ENCODE measurements around the gene LRGUK. TPM values are rescaled to one million over a fixed set of nuclear protein-coding genes. Genes with fewer than 3 reads are reported as not detected.

Gene LRGUK
- total RNA-seq, 3 donors from 2014 or later (not counting 1 experiment from before 2014, with no cell fraction given): 0.90 to 1.7 (median 0.92) TPM

DNA sequence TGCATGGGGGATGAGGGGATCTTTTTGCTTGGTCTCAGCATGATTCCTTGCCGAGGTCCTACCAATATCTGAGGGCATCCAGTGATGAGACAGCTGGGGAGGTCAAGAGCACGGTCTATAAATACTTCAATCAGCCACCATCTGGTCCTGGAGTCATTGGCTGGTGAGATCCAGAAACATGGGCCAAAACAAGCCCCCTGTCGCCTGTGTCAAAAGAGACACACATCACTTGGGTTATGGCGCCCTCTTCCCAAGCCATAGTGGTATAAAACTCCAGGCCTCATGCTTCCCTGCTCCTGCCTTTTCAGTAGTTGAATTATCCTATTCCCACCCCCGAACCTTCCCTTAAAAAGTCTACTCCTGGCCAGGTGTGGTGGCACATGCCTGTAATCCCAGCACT, 128.7 kb downstream of the LRGUK start:
- Mint-ChIP-seq H3K27me3 (ENCODE audit: low read depth in 2 of 2) (peaks cover 0 to 3% of the 10 kb centered on the region in 2 donors), H3K27ac (no peak overlapping the region), H3K36me3 (no peaks in the 10 kb centered on the region), H3K4me1 (no peaks in the 10 kb centered on the region), H3K9me3 (peaks cover 0 to 2% of the 10 kb centered on the region in 2 donors), H3K4me3 (no peak overlapping the region)
- WGBS (ENCODE audit: insufficient coverage): 87% methylated on average over 5 of the region's 5 CpGs
- Histone ChIP-seq H3K27me3 (ENCODE audit: control insufficient read depth, insufficient read depth, low read length) (no peaks in the 10 kb centered on the region), H3K27ac (ENCODE audit: low read length) (no peak overlapping the region), H3K9me3 (ENCODE audit: control insufficient read depth, insufficient read depth, low read length) (no peaks in the 10 kb centered on the region), H3K36me3 (ENCODE audit: control insufficient read depth, insufficient read depth, low read length) (no peaks in the 10 kb centered on the region), H3K4me1 (ENCODE audit: control insufficient read depth, insufficient read depth, low read length) (no peaks in the 10 kb centered on the region), H3K4me3 (ENCODE audit: low read length) (no peak overlapping the region)
- no peak for ATAC-seq
- no peak for DNase-seq
- TF ChIP-seq, protein P1, sequence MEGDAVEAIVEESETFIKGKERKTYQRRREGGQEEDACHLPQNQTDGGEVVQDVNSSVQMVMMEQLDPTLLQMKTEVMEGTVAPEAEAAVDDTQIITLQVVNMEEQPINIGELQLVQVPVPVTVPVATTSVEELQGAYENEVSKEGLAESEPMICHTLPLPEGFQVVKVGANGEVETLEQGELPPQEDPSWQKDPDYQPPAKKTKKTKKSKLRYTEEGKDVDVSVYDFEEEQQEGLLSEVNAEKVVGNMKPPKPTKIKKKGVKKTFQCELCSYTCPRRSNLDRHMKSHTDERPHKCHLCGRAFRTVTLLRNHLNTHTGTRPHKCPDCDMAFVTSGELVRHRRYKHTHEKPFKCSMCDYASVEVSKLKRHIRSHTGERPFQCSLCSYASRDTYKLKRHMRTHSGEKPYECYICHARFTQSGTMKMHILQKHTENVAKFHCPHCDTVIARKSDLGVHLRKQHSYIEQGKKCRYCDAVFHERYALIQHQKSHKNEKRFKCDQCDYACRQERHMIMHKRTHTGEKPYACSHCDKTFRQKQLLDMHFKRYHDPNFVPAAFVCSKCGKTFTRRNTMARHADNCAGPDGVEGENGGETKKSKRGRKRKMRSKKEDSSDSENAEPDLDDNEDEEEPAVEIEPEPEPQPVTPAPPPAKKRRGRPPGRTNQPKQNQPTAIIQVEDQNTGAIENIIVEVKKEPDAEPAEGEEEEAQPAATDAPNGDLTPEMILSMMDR (IDR thresholded peaks at IDR 0.05): no peak
- intact Hi-C loops (cut with micrococcal nuclease): no loop called here

DNA sequence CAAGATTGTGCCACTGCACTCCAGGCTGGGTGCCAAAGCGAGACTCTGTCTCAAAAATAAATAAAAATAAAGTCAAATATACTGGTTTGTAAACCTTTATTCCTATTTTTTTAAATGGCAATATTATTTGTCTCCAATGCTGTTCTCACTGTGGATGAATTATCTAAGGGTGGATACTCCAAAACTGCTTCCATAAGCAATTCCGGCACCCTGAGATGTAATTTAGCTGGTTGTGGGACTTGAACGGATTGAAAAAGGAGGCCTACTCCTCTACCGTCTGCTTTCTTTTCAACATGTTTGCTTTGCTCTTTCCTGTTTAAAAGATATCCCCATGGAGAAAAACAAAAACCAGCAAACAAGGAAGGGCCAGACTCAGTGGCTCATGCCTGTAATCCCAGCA, 135.2 kb downstream of the LRGUK start:
- Histone ChIP-seq H3K9me3 (ENCODE audit: control insufficient read depth, insufficient read depth, low read length) (no peaks in the 10 kb centered on the region), H3K4me3 (ENCODE audit: low read length) (no peak overlapping the region), H3K27ac (ENCODE audit: low read length) (no peak overlapping the region), H3K27me3 (ENCODE audit: control insufficient read depth, insufficient read depth, low read length) (no peaks in the 10 kb centered on the region), H3K4me1 (ENCODE audit: control insufficient read depth, insufficient read depth, low read length) (no peaks in the 10 kb centered on the region), H3K36me3 (ENCODE audit: control insufficient read depth, insufficient read depth, low read length) (no peaks in the 10 kb centered on the region)
- H3K9me3 Mint-ChIP-seq: peaks cover 0 to 3% of the 10 kb centered on the region in 2 donors
- no peak for ATAC-seq
- DNase-seq: no peak
- H3K27ac Mint-ChIP-seq: no peak overlapping the region
- peaks cover 0 to 9% of the 10 kb centered on the region in 2 donors for H3K27me3 Mint-ChIP-seq (ENCODE audit: low read depth in 2 of 2)
- no peak overlapping the region for H3K4me3 Mint-ChIP-seq
- TF ChIP-seq, protein P1 (IDR thresholded peaks at IDR 0.05): no peak
- WGBS (ENCODE audit: insufficient coverage): 93% methylated on average over 3 of the region's 4 CpGs
- H3K4me1 Mint-ChIP-seq: no peaks in the 10 kb centered on the region
- H3K36me3 Mint-ChIP-seq: no peaks in the 10 kb centered on the region
- intact Hi-C loops (cut with micrococcal nuclease): no loop called here

DNA sequence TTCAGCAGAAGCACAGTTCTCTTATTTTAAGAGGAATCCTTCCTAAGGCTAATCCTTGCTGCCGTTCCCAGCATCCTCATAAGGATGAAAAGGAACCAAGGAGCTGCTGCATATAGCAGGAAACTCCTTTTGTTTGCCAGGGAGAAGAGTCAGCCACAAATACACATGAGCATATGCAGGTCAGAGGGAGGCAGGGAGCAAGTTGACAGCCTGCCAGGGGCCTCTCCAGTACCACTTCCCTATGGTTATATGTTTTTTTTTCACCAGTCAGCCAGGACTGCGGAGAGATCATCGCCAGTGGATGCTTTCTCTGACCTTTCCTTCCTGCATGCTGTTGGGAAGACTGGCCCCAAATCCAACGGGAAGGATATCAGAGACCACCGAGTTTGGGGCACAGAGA, 149.8 kb downstream of the LRGUK start:
- Histone ChIP-seq H3K4me3 (ENCODE audit: low read length) (no peak overlapping the region), H3K4me1 (ENCODE audit: control insufficient read depth, insufficient read depth, low read length) (no peaks in the 10 kb centered on the region), H3K36me3 (ENCODE audit: control insufficient read depth, insufficient read depth, low read length) (no peaks in the 10 kb centered on the region), H3K27ac (ENCODE audit: low read length) (no peak overlapping the region), H3K9me3 (ENCODE audit: control insufficient read depth, insufficient read depth, low read length) (no peaks in the 10 kb centered on the region), H3K27me3 (ENCODE audit: control insufficient read depth, insufficient read depth, low read length) (no peaks in the 10 kb centered on the region)
- no peaks in the 10 kb centered on the region for H3K9me3 Mint-ChIP-seq
- TF ChIP-seq, protein P1 (IDR thresholded peaks at IDR 0.05): no peak
- H3K27ac Mint-ChIP-seq: no peak overlapping the region
- 63% methylated on average over 5 of the region's 5 CpGs for WGBS (ENCODE audit: insufficient coverage)
- no peaks in the 10 kb centered on the region for H3K36me3 Mint-ChIP-seq
- DNase-seq (no peak), ATAC-seq (no peak)
- peaks cover 19 to 60% of the 10 kb centered on the region in 2 donors for H3K27me3 Mint-ChIP-seq (ENCODE audit: low read depth in 2 of 2)
- intact Hi-C loops (cut with micrococcal nuclease): no loop called here
- no peak overlapping the region for H3K4me3 Mint-ChIP-seq
- no peaks in the 10 kb centered on the region for H3K4me1 Mint-ChIP-seq

DNA sequence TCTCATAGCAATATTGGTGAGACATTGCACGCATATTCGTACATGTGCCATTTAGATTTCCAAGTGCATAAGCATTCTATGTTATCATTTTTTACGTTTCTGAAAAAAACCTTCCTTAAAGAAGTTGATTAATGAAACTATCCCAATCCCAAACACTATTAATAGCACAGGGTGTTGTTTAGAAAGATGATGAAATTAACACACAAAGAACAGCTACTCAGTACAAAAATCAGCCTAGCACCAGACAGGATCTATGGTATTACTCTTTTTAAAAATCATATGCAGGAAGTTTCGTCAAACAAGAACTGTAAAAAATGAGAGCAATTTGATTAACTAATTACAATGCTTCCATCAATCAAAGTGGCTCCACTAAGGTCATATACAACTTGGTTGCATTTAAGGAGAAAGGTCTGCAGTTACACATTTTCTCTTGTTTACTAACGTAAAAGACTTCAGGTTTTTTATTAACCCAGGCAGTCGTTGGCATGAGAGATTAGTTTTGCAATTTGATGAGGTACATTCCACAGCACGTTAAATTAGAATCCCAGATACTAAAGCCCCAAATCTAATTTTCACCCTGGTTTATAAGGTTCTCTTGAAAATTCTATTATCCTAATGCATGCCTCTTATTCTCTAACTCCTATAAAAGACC, 151.5 kb downstream of the LRGUK start:
- Histone ChIP-seq H3K36me3 (ENCODE audit: control insufficient read depth, insufficient read depth, low read length) (no peaks in the 10 kb centered on the region), H3K27ac (ENCODE audit: low read length) (no peak overlapping the region), H3K9me3 (ENCODE audit: control insufficient read depth, insufficient read depth, low read length) (no peaks in the 10 kb centered on the region), H3K4me3 (ENCODE audit: low read length) (no peak overlapping the region), H3K27me3 (ENCODE audit: control insufficient read depth, insufficient read depth, low read length) (no peaks in the 10 kb centered on the region), H3K4me1 (ENCODE audit: control insufficient read depth, insufficient read depth, low read length) (no peaks in the 10 kb centered on the region)
- TF ChIP-seq, protein P1 (IDR thresholded peaks at IDR 0.05): no peak
- no peak overlapping the region for H3K4me3 Mint-ChIP-seq
- ATAC-seq: no peak
- 86% methylated on average over 6 of the region's 7 CpGs for WGBS (ENCODE audit: insufficient coverage)
- H3K9me3 Mint-ChIP-seq: no peaks in the 10 kb centered on the region
- DNase-seq: no peak
- no peaks in the 10 kb centered on the region for H3K4me1 Mint-ChIP-seq
- no peak overlapping the region for H3K27ac Mint-ChIP-seq
- H3K36me3 Mint-ChIP-seq: no peaks in the 10 kb centered on the region
- H3K27me3 Mint-ChIP-seq (ENCODE audit: low read depth in 2 of 2): peaks cover 14 to 57% of the 10 kb centered on the region in 2 donors
- intact Hi-C loops (cut with micrococcal nuclease): no loop called here

Measured in natural killer cell (primary cell).